ENCODE measurements around the gene FAAH2. TPM values are rescaled to one million over a fixed set of nuclear protein-coding genes. Genes with fewer than 3 reads are reported as not detected.

FAAH2 gene
- total RNA-seq, 1 experiment from 2014 or later: 7.8 TPM

GRCh38 chrX:57353472-57354132, 67.1 kb downstream of the FAAH2 start:
- TF ChIP-seq CTCF (IDR thresholded peaks at IDR 0.05; ENCODE audit: insufficient read depth in 1 of 2, low read depth in 1 of 2, low read length in 1 of 2, severe bottlenecking in 1 of 2, unreplicated experiment in 1 of 2): no peak
- H3K36me3 Mint-ChIP-seq (ENCODE audit: insufficient read depth, unreplicated experiment): peaks cover 5% of the 10 kb centered on the region
- no TSS peak for BruUV-seq (replicated peaks)
- H3K9me3 Mint-ChIP-seq (ENCODE audit: unreplicated experiment): no peaks in the 10 kb centered on the region
- H3K4me1 Mint-ChIP-seq (ENCODE audit: low read depth, unreplicated experiment): no peaks in the 10 kb centered on the region
- no peak for DNase-seq
- H3K4me1 ChIP-seq: no peaks in the 10 kb centered on the region
- no peaks in the 10 kb centered on the region for H3K9me3 ChIP-seq
- no peaks in the 10 kb centered on the region for H3K27me3 Mint-ChIP-seq (ENCODE audit: insufficient read depth, unreplicated experiment)
- no peak overlapping the region for H3K4me3 ChIP-seq (ENCODE audit: low read depth, low read length)
- H3K4me3 Mint-ChIP-seq (ENCODE audit: unreplicated experiment): no peak overlapping the region
- POLR2A ChIA-PET: no interaction called here
- intact Hi-C loops (cut with micrococcal nuclease; ENCODE audit: unreplicated experiment): no loop called here
- CTCF ChIA-PET: no interaction called here
- no peaks in the 10 kb centered on the region for H3K27me3 ChIP-seq (replicated peaks; ENCODE audit: control insufficient read depth, insufficient read depth, low read length)
- H3K36me3 ChIP-seq (ENCODE audit: control insufficient read depth, insufficient read depth, low read length): no peaks in the 10 kb centered on the region
- H3K27ac Mint-ChIP-seq (ENCODE audit: unreplicated experiment): no peak overlapping the region

- no TSS peak for BruUV-seq (replicated peaks)
- Histone ChIP-seq H3K27me3 (replicated peaks; ENCODE audit: control insufficient read depth, insufficient read depth, low read length) (no peaks in the 10 kb centered on the region), H3K36me3 (ENCODE audit: control insufficient read depth, insufficient read depth, low read length) (no peaks in the 10 kb centered on the region), H3K4me3 (ENCODE audit: low read depth, low read length) (no peak overlapping the region), H3K4me1 (no peaks in the 10 kb centered on the region), H3K9me3 (no peaks in the 10 kb centered on the region)
- H3K27me3 Mint-ChIP-seq (ENCODE audit: insufficient read depth, unreplicated experiment): no peaks in the 10 kb centered on the region
- CTCF ChIA-PET: no interaction called here
- H3K9me3 Mint-ChIP-seq (ENCODE audit: unreplicated experiment): no peaks in the 10 kb centered on the region
- H3K4me1 Mint-ChIP-seq (ENCODE audit: low read depth, unreplicated experiment): no peaks in the 10 kb centered on the region
- POLR2A ChIA-PET: no interaction called here
- DNase-seq: no peak
- no peak overlapping the region for H3K27ac Mint-ChIP-seq (ENCODE audit: unreplicated experiment)
- H3K4me3 Mint-ChIP-seq (ENCODE audit: unreplicated experiment): no peak overlapping the region
- H3K36me3 Mint-ChIP-seq (ENCODE audit: insufficient read depth, unreplicated experiment): no peaks in the 10 kb centered on the region
- intact Hi-C loops (cut with micrococcal nuclease; ENCODE audit: unreplicated experiment): no loop called here
- no peak for TF ChIP-seq CTCF (IDR thresholded peaks at IDR 0.05; ENCODE audit: insufficient read depth in 1 of 2, low read depth in 1 of 2, low read length in 1 of 2, severe bottlenecking in 1 of 2, unreplicated experiment in 1 of 2)
These were observed 77.6 kb downstream of the FAAH2 start for GRCh38 chrX:57364145-57364544.

- DNase-seq: no peak
- Histone ChIP-seq H3K36me3 (ENCODE audit: control insufficient read depth, insufficient read depth, low read length) (no peaks in the 10 kb centered on the region), H3K4me1 (no peaks in the 10 kb centered on the region), H3K27me3 (replicated peaks; ENCODE audit: control insufficient read depth, insufficient read depth, low read length) (no peaks in the 10 kb centered on the region), H3K9me3 (no peaks in the 10 kb centered on the region), H3K4me3 (ENCODE audit: low read depth, low read length) (no peak overlapping the region)
- Mint-ChIP-seq H3K9me3 (ENCODE audit: unreplicated experiment) (no peaks in the 10 kb centered on the region), H3K27ac (ENCODE audit: unreplicated experiment) (no peak overlapping the region), H3K4me3 (ENCODE audit: unreplicated experiment) (no peak overlapping the region), H3K4me1 (ENCODE audit: low read depth, unreplicated experiment) (no peaks in the 10 kb centered on the region), H3K36me3 (ENCODE audit: insufficient read depth, unreplicated experiment) (no peaks in the 10 kb centered on the region), H3K27me3 (ENCODE audit: insufficient read depth, unreplicated experiment) (no peaks in the 10 kb centered on the region)
- no peak for TF ChIP-seq CTCF (IDR thresholded peaks at IDR 0.05; ENCODE audit: insufficient read depth in 1 of 2, low read depth in 1 of 2, low read length in 1 of 2, severe bottlenecking in 1 of 2, unreplicated experiment in 1 of 2)
- BruUV-seq (replicated peaks): no TSS peak
- ChIA-PET CTCF (no interaction called here), POLR2A (no interaction called here)
- intact Hi-C loops (cut with micrococcal nuclease; ENCODE audit: unreplicated experiment): no loop called here
These were observed 79.9 kb downstream of the FAAH2 start for GRCh38 chrX:57366430-57366829.

Data from Caco-2 (cell line).